WTC11 (cell line): ENCODE results near the gene CNGA3.

Experiments
- CREM ChIP-seq: sonication (generic); formaldehyde crosslinking; IDR thresholded peaks from 2 replicates; pipeline ENCODE4 v1.8.1; 2022; ENCODE audit warnings: mild to moderate bottlenecking, missing genetic modification reagents, moderate library complexity
- JUN ChIP-seq: sonication (generic); formaldehyde crosslinking; IDR thresholded peaks from 2 replicates; pipeline ENCODE4 v1.8.0; 2023; ENCODE audit warnings: mild to moderate bottlenecking, missing genetic modification reagents
- NFATC4 ChIP-seq: fragments of 250-450 bp; sonication (Bioruptor Pico); IDR thresholded peaks from 2 replicates; pipeline ENCODE4 v1.9.0; 2021; ENCODE audit warnings: mild to moderate bottlenecking
- TCF7 ChIP-seq: sonication (generic); formaldehyde crosslinking; IDR thresholded peaks from 2 replicates; pipeline ENCODE4 v1.8.0; 2022; ENCODE audit warnings: mild to moderate bottlenecking, low read depth, missing genetic modification reagents, moderate library complexity
- ZNF138 ChIP-seq: sonication (generic); formaldehyde crosslinking; conservative IDR thresholded peaks from 2 replicates; pipeline ENCODE4 v1.8.1; 2022; ENCODE audit warnings: mild to moderate bottlenecking, moderate library complexity, missing genetic modification reagents
- ZNF219 ChIP-seq: sonication (generic); formaldehyde crosslinking; IDR thresholded peaks from 2 replicates; pipeline ENCODE4 v1.8.0; 2023; ENCODE audit warnings: missing genetic modification reagents, mild to moderate bottlenecking, borderline replicate concordance
- ZNF263 ChIP-seq: sonication (generic); formaldehyde crosslinking; IDR thresholded peaks from 2 replicates; pipeline ENCODE4 v1.8.1; 2022; ENCODE audit warnings: low read depth, mild to moderate bottlenecking, moderate library complexity, missing genetic modification reagents
- TF ChIP-seq, protein P1 (sequence below): fragments of 200-600 bp; IDR thresholded peaks from 2 replicates; pipeline ENCODE4 v1.8.0; 2022; ENCODE audit warnings: antibody characterized with exemption

DNA sequence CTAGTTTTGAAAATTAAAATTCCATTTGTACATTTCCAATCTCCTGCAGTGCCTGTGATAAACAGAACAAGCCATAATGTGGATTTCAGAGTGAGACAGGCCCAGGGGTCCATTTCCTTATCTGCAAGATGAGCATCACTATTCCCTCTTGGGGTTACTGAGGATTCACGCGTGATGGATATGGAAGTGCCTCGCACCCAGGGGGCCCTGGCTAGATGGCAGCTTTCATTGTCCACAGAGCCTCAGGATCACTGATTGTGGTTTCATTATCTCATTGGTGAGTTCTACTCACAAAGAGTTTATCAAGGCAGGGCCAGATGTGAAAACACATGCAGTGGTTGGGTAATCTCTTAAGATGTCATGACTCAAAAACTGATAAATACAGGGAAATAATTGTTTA is 11.6 kb downstream of the CNGA3 start:
- TF ChIP-seq, protein P1, sequence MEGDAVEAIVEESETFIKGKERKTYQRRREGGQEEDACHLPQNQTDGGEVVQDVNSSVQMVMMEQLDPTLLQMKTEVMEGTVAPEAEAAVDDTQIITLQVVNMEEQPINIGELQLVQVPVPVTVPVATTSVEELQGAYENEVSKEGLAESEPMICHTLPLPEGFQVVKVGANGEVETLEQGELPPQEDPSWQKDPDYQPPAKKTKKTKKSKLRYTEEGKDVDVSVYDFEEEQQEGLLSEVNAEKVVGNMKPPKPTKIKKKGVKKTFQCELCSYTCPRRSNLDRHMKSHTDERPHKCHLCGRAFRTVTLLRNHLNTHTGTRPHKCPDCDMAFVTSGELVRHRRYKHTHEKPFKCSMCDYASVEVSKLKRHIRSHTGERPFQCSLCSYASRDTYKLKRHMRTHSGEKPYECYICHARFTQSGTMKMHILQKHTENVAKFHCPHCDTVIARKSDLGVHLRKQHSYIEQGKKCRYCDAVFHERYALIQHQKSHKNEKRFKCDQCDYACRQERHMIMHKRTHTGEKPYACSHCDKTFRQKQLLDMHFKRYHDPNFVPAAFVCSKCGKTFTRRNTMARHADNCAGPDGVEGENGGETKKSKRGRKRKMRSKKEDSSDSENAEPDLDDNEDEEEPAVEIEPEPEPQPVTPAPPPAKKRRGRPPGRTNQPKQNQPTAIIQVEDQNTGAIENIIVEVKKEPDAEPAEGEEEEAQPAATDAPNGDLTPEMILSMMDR, result no peak
- TF ChIP-seq JUN (CRISPR knock-in tag) (no peak), CREM (no peak), ZNF263 (CRISPR knock-in tag) (no peak), ZNF138 (CRISPR knock-in tag) (no peak), NFATC4 (CRISPR knock-in tag) (no peak), TCF7 (CRISPR knock-in tag) (no peak), ZNF219 (CRISPR knock-in tag) (no peak)
